GM19099 (cell line): Measurements from ENCODE around the gene NCAN.

Experiments used
- POLR2A ChIP-seq: IDR thresholded peaks from 3 replicates; pipeline ENCODE4 v1.6.1; 2011; ENCODE audit warnings: low read depth; ENCODE audit not compliant: insufficient read length; ENCODE audit errors: extremely low read depth

Gene NCAN

DNA sequence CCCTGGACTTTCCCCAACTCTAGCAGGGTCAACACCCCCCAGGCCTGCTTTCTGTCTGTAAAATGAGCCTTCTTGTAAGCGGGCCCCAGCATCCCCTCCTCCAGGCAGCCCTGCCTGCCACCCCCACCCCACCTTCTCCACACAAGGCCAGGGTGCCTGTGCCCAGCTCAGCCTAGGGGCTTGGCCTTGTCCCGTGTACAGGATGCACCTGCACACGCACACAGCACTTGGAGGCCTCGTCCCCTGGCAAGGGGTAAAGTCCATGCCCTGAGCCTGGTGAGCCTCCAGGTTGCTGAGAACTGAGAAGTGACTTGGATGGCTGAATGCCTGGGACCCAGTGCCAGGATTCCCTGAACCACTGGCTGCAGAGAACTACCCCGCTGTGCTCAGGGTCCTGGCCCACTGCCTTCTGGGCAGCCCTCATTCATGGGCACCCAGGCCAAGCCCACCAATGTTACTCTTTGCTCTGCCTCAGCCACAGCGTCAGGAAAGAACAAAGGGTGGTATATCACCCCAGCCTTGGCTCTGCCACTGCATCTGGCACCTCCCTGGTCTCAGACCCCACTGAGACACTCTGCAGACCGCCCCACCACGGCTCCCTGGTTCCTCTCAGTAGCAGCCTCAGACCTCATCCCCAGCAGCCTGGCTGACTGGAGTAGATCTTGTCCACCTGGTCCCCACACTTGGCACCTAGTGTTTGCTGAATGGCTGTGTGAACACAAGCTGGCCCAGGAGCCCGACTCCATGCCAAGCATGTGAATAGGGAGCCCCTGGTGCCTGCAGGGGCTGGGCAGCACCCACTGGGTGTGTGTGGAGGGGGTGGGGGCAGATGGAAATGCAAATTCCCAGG is 63.2 kb downstream of the NCAN start:
- no peak for TF ChIP-seq POLR2A

DNA sequence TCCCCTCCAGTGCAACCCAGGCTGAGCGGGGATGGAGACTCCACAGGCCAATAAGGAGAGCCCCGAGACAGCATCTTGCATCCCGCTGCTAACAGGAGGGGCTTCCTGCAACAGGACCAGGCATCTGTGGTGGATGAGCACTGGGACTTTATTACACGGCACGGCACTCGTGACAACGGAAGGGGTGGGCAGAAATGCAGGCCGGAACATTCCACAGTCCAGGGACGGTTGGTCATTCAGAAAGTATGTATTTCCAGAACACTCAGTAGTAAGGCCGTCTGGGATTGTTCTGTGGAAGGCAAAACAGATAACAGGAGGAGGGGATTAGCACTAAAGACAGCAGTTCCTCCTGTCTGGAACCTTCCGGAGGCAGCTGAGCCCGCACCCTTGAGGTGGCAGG is 64.6 kb downstream of the NCAN start:
- no peak for TF ChIP-seq POLR2A

DNA sequence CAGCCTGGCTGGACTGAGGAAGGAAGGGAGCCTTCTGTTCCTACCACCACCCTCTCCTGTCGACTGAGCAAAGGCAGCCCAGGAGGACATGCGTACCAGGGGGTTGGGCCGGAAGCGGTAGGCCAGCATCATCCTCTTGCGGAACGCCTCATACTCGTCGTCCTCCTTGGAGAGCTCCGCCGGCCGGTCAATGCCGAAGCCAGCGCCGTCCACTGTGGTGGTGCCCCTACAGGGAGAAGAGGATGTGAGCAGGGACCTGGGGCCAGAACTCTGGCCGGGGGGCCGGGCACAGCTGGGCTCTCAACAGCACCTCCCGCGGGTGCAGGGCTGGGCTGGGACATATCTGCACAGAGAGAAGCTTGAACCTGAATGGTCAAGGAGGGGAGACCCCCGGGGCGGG is 65.1 kb downstream of the NCAN start:
- no peak for TF ChIP-seq POLR2A

DNA sequence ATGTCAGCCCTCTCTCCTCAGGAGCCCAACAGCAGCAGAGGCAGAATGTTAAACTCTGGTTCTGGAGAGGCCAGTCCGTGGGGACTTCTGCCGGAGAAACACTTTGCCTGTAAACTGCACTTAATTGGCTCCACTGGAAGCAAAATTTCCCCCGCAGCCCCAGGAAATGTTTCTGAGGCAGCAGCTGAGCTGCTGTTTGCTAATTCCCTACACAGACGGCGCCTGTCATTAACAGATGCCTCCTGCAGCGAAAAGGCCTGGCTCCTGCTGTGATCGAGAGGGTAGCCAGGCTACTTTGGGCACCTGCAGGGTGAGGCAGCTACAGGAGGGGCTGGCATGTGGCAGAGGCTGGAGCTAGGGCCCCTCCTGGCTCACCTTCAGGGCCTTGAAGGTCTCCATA is 66.6 kb downstream of the NCAN start:
- no peak for TF ChIP-seq POLR2A

DNA sequence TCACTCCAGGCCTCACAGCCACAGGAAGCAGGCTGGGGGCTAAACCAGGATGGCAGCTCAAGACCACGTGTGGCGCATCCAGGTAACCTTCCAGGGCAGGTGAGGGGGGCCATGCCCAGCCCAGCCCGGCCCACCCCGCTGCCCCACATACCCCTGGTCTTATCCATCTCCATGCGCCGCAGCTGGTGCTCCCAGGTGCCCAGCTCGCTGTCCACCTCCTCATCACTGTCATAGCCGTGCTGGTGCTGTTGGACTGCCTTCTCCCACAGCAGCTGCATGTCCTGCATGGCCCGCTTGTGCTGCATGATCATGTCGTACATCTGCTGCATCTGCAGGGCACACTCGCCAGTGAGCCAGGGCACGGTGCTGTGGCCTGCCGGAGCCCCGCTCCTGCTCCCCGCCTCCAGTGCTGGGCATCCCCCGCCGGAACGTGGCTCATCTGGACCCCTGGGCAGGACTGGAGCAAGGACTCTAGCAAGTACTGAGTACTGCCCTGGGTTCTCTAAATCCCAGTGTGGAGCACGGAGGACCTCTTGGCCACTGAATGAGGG is 67.4 kb downstream of the NCAN start:
- no peak for TF ChIP-seq POLR2A

DNA sequence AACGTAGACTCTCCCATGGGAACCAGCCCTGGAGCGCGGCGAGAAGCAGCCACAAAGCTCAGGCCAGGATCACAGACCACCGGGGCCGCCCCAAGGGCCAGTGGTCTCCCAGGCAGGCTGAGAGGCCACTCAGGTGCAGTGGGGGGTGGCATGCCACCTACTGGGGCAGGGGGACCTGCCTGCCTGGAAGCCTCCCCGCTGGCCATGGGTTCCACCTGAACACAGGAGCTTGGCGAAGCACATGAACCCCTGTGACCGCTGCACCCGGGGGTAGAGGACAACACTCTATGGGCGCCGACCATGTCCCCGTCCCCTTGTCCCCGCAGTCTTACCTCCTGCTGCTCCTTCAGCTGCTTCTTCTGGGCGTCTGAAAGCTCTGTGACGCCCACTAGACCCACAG is 68.1 kb downstream of the NCAN start:
- no peak for TF ChIP-seq POLR2A

DNA sequence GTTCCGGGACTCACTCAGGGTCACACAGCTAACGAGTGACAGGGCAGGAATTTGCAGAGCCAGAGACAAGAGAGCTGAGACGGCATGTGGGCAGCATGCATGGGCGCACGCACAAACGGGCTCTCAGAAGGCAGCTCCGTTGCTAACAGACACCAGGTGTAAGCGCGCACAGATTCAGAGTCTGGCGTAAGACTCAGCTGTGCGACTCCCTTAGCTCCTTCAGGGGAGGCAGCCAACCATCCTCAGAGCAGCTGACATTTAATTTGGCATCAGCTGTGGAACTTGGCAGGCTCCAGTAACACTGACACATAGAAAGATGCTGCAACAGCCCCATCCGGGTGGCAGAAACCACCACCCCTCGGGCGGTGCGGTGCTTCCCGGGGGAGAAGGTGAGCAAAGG is 68.8 kb downstream of the NCAN start:
- TF ChIP-seq POLR2A = no peak

DNA sequence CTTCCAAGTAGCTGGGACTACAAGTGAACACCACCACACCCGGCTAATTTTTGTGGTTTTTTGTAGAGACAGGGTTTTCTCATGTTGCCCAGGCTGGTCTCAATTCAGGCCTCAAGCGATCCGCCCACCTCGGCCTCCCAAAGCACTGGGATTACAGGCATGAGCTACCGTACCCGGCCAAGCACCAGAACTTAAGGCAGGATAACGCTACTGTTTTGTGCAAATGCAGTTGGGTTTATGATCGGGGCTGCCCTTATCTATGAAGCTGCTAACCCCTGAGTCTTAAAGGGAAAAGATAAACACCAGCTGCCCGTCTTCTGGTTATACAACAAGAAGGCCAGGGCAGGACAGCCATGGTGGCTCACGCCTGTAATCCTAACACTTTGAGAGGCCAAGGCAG is 73.9 kb downstream of the NCAN start:
- no peak for TF ChIP-seq POLR2A

DNA sequence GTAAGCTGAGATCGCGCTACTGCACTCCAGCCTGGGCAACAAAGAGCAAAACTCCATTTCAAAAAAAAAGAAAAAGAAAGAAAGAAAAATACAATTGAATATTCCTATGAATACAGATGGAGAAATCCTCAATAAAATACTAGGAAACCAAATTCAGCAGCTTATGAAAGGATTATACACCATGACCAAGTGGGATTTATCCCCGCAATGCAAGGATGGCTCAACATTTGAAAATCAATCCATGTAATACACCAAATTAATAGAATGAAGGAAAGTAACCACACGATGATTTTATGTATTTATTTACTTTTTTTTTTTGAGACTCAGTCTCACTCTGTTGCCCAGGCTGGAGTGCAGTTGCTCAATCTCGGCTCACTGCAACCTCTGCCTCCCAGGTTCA is 80.8 kb downstream of the NCAN start:
- no peak for TF ChIP-seq POLR2A

DNA sequence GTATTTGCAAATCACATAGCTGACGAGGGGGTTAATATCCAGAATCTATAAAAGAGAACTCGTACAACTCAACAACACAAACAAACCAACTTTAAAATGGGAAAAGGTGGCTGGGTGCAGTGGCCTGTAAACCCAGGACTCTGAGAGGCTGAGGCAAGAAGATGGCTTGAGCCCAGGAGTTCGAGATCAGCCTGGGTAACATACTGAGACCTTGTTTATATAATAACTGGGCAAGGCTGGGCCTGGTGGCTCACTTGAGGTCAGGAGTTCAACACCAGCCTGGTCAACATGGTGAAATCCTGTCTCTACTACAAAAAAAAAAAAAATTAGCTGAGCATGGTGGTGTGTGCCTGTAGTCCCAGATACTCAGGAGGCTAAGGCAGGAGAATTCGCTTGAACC is 83.2 kb downstream of the NCAN start:
- TF ChIP-seq POLR2A = no peak

DNA sequence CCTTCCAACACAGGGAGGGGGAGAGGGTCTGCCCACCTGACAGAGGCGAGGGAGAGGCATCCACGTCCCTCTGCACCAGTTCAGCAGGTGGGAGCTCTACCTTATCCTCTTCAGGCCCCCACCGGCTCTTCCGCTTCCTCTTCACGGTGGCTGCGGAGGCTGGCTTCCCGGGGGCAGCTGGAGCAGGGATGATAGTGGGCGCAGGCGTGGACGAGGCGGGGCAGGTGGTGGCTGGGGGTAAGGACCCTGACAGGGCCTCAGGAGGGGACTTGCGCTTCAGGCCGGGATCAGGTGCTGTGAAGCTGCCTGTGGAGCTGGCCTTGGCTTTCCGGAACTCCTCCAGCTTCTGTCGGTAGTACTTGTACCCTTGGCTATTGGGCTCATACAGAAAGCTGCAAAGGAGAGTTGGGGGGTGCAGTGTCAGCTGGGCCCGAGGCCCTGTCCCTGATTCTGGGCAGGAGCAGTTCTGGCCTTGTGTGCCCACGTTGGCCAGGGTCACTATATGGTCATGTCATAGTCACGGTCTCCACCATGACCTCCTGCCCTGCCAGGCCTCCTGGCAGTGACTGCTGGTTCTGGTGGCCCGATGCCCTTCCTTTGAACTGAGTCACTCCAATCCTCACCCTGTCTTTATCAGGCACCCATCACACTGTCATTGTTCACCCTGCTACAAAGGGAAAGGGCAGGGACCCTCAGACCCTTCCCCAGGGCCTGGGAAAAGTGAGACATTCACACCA is 85.4 kb downstream of the NCAN start:
- TF ChIP-seq POLR2A = no peak

DNA sequence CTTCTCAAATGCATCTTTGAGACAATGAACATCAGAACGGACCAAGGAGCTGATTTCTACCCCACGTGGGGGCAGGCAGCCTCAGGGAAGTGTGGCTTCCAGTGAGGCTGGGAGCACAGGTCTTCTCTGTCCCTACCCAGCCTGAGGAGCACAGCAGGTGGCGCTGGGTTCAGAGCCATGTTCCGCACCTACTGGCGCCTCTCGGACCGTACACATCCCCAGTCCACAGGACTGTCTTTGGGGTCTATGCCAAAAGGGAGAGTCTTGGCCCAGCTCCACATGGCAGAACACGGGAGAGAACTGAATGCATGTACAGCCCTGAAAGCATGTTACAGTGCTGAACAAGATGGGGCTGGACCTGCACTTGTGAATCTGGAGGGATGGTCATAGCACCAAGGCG is 86.0 kb downstream of the NCAN start:
- no peak for TF ChIP-seq POLR2A

DNA sequence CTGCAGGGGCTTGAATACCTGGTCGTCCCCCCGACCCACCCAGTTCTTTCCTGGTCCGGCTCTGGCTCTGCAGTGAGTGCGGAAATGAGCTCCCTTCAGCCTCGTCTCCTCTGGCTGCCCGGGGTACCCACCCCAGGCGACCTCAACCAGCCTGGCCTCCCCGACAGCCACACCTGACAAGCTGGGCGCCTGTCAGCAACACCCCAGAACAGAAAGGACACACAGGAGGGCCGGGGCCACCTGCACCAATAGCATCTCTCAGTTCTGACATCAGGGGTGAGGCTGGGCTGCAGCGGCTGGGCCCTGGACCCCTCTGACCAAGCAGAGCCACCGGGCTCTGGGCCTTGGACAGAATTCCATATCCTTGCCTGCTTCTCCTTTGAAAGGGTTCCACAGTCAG is 88.9 kb downstream of the NCAN start:
- no peak for TF ChIP-seq POLR2A
